Measurements from ENCODE around the gene GRAMD1A. TPM values are rescaled to one million over a fixed set of nuclear protein-coding genes. Genes with fewer than 3 reads are reported as not detected.
A peak's percentile ranks its signal among the peaks of the same experiment; 100 is the strongest.

The GRAMD1A gene
- total RNA-seq, 2 donors from 2014 or later = 90.8 to 94.9 TPM

DNA sequence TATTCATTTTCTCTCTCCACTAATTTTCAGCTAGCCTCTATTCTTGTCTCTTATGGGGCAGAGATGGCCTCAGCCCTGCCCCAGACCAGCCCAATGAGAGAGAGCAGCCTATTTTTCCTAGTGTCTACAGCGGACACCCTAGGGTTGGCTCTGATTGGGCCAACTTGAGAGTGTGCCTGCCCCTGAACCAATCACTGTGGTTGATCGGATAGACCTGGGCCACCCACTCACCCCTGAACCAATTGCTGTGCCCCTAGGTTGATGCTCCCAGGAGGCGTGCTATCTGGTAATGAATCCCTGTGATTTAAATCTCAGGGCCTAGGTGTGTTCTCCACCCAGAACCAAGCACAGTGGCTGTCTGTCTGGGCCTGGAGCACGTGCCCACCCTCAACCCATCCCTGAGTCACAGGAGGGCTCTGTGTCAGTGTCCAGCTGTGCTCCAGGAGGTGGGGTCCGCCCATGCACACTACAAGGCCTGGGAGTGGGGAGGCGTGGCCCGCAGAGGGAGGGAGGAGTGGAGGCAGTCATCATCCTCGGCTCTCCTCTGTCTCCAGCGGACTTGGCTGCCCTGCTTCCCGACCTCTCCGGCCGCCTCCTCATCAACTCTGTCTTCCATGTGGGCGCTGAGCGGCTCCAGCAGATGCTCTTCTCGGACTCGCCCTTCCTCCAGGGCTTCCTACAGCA lies 15.3 kb downstream of the GRAMD1A start:
- H3K36me3 ChIP-seq (replicated peaks in 1 of 2; ENCODE audit: insufficient read depth in 1 of 2, low read depth in 2 of 2) = peaks cover 8 to 23% of the 10 kb centered on the region in 2 donors
- intact Hi-C loops (cut with DNase I) = no loop called here
- WGBS, 2 donors = 80 to 94% methylated on average over 9 to 16 of the region's 16 CpGs
- no peak for TF ChIP-seq POLR2A (IDR thresholded peaks at IDR 0.05)
- TF ChIP-seq, protein P1, sequence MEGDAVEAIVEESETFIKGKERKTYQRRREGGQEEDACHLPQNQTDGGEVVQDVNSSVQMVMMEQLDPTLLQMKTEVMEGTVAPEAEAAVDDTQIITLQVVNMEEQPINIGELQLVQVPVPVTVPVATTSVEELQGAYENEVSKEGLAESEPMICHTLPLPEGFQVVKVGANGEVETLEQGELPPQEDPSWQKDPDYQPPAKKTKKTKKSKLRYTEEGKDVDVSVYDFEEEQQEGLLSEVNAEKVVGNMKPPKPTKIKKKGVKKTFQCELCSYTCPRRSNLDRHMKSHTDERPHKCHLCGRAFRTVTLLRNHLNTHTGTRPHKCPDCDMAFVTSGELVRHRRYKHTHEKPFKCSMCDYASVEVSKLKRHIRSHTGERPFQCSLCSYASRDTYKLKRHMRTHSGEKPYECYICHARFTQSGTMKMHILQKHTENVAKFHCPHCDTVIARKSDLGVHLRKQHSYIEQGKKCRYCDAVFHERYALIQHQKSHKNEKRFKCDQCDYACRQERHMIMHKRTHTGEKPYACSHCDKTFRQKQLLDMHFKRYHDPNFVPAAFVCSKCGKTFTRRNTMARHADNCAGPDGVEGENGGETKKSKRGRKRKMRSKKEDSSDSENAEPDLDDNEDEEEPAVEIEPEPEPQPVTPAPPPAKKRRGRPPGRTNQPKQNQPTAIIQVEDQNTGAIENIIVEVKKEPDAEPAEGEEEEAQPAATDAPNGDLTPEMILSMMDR (IDR thresholded peaks at IDR 0.05) = no peak
- H3K9me3 ChIP-seq = no peaks in the 10 kb centered on the region
- peak in 2 of 4 donors; percentile 29 to 43 for DNase-seq
- peaks cover 14% of the 10 kb centered on the region for H3K4me1 ChIP-seq
- H3K27ac ChIP-seq = no peak overlapping the region
- ATAC-seq = peak; percentile 19
- no peak overlapping the region for H3K4me3 ChIP-seq
- no peaks in the 10 kb centered on the region for H3K27me3 ChIP-seq

DNA sequence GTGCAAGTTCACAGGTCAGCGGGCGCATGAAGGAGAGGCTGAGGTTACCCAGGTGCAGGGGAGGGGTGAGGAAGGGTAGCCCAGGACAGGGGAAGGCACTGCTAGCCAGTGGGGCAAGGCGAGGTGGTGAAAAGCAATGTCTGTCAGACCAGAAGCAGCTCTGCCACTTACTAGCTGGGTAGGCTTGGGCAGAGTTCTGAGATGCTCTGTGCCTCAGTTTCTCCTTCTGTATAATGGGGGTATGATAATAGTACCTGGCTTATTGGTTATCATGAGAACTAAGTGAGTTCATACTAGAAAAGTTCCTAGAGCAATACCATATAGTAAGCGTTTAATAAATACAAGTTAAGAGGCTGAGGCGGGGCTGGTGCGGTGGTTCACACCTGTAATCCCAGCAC lies 15.8 kb downstream of the GRAMD1A start:
- H3K27me3 ChIP-seq = no peaks in the 10 kb centered on the region
- ATAC-seq (no peak), DNase-seq (no peak)
- no peak overlapping the region for H3K4me3 ChIP-seq
- intact Hi-C loops (cut with DNase I) = no loop called here
- peaks cover 7 to 25% of the 10 kb centered on the region in 2 donors for H3K36me3 ChIP-seq (replicated peaks in 1 of 2; ENCODE audit: insufficient read depth in 1 of 2, low read depth in 2 of 2)
- WGBS, 2 donors = 84 to 97% methylated on average over 6 of the region's 6 CpGs
- TF ChIP-seq, protein P1 (IDR thresholded peaks at IDR 0.05) = no peak
- TF ChIP-seq POLR2A (IDR thresholded peaks at IDR 0.05) = no peak
- H3K4me1 ChIP-seq = peaks cover 14% of the 10 kb centered on the region
- no peaks in the 10 kb centered on the region for H3K9me3 ChIP-seq
- H3K27ac ChIP-seq = no peak overlapping the region

GRCh38 chr19:35017507-35017906 lies 17.4 kb downstream of the GRAMD1A start:
- 92 to 93% methylated on average over 3 of the region's 3 CpGs for WGBS, 2 donors
- H3K36me3 ChIP-seq (replicated peaks in 1 of 2; ENCODE audit: insufficient read depth in 1 of 2, low read depth in 2 of 2) = peaks cover 7 to 34% of the 10 kb centered on the region in 2 donors
- H3K4me1 ChIP-seq = peaks cover 11% of the 10 kb centered on the region
- DNase-seq (no peak), ATAC-seq (no peak)
- intact Hi-C loops (cut with DNase I) = no loop called here
- no peaks in the 10 kb centered on the region for H3K27me3 ChIP-seq
- TF ChIP-seq, protein P1 (IDR thresholded peaks at IDR 0.05) = no peak
- no peak for TF ChIP-seq POLR2A (IDR thresholded peaks at IDR 0.05)
- no peak overlapping the region for H3K4me3 ChIP-seq
- H3K27ac ChIP-seq = no peak overlapping the region
- H3K9me3 ChIP-seq = no peaks in the 10 kb centered on the region

DNA sequence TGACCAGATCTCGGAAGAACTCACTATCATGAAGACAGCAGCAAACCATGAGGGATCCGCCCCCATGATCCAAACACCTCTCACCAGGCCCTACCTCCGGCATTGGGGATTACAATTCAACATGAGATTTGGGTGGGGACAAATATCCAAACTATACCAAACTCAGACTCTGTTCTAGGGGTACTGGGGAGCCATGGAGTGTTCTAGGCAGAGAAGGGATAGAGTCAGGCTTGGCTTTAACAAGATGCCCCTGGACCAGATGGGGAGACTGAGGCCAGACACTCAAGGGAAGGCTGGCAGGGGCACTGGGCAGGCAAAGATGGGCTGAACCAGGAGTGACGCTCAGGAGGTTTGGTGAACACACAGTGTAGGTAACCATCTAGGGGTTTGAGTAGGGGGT lies 18.3 kb downstream of the GRAMD1A start:
- WGBS, 2 donors = 86 to 98% methylated on average over 4 of the region's 4 CpGs
- no peak for ATAC-seq
- Histone ChIP-seq H3K27me3 (no peaks in the 10 kb centered on the region), H3K4me3 (no peak overlapping the region), H3K27ac (no peak overlapping the region), H3K36me3 (replicated peaks in 1 of 2; ENCODE audit: insufficient read depth in 1 of 2, low read depth in 2 of 2) (peaks cover 7 to 39% of the 10 kb centered on the region in 2 donors), H3K4me1 (peaks cover 2% of the 10 kb centered on the region), H3K9me3 (no peaks in the 10 kb centered on the region)
- intact Hi-C loops (cut with DNase I) = loop anchor here (2.0 kb wide), 1 partner anchor 48 kb away; no protein-coding TSS in a partner anchor
- DNase-seq = no peak
- no peak for TF ChIP-seq POLR2A (IDR thresholded peaks at IDR 0.05)
- TF ChIP-seq, protein P1 (IDR thresholded peaks at IDR 0.05) = no peak

DNA sequence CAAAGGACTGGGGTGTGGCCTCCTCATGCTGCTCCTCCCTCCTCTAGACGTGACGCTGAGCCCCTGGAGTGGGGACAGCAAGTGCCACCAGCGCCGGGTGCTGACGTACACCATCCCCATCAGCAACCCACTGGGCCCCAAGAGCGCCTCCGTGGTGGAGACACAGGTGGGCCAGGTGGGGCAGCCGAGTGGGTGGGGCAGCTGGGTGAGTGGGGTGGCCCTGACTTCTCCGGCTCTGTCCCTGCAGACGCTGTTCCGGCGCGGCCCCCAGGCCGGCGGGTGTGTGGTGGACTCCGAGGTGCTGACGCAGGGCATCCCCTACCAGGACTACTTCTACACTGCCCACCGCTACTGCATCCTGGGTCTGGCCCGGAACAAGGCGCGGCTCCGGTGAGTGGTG lies 19.0 kb downstream of the GRAMD1A start:
- WGBS, 2 donors = 86 to 100% methylated on average over 15 to 19 of the region's 22 CpGs
- Histone ChIP-seq H3K9me3 (no peaks in the 10 kb centered on the region), H3K4me1 (no peaks in the 10 kb centered on the region), H3K36me3 (replicated peaks in 1 of 2; ENCODE audit: insufficient read depth in 1 of 2, low read depth in 2 of 2) (peaks cover 7 to 46% of the 10 kb centered on the region in 2 donors), H3K4me3 (no peak overlapping the region), H3K27me3 (no peaks in the 10 kb centered on the region), H3K27ac (no peak overlapping the region)
- intact Hi-C loops (cut with DNase I) = loop anchor here (2.0 kb wide), 1 partner anchor 48 kb away; no protein-coding TSS in a partner anchor
- no peak for DNase-seq
- no peak for ATAC-seq
- TF ChIP-seq, protein P1 (IDR thresholded peaks at IDR 0.05) = no peak
- TF ChIP-seq POLR2A (IDR thresholded peaks at IDR 0.05) = no peak

All from body of pancreas (tissue), 4 donors.